Parathyroid adenoma (tissue), 2 donors: Measurements from ENCODE around the gene GRIK5.
"Not testable (repeated sequence)": the region's sequence is repeated elsewhere in the genome, so short reads cannot be mapped to it uniquely, and the experiment has no call there.

Experiments used
- H2AFZ ChIP-seq: fragments of 300-600 bp; sonication (generic); one replicate; pipeline ENCODE4 v1.7.0; 2017; ENCODE audit warnings: antibody characterized with exemption, mild to moderate bottlenecking
- H3K27ac ChIP-seq: fragments of 300-600 bp; sonication (generic); one replicate; pipeline ENCODE4 v1.7.0; 2017
- H3K27me3 ChIP-seq: fragments of 300-600 bp; sonication (generic); one replicate; pipeline ENCODE4 v1.7.0; 2017; ENCODE audit warnings: low read length; ENCODE audit not compliant: control insufficient read depth, insufficient read depth
- H3K36me3 ChIP-seq: fragments of 300-600 bp; sonication (generic); one replicate; pipeline ENCODE4 v1.7.0; 2017; ENCODE audit warnings: low read length; ENCODE audit not compliant: control insufficient read depth, insufficient read depth
- H3K4me1 ChIP-seq: fragments of 300-600 bp; sonication (generic); one replicate; pipeline ENCODE4 v1.7.0; 2017; ENCODE audit warnings: control low read depth
- H3K4me2 ChIP-seq: fragments of 300-600 bp; sonication (generic); one replicate; pipeline ENCODE4 v1.7.0; 2017; ENCODE audit warnings: low read length
- H3K4me3 ChIP-seq: fragments of 300-600 bp; sonication (generic); one replicate; pipeline ENCODE4 v1.7.0; 2017; ENCODE audit warnings: low read depth, low read length
- H3K79me2 ChIP-seq: fragments of 300-600 bp; sonication (generic); one replicate; pipeline ENCODE4 v1.7.0; 2017; ENCODE audit warnings: control low read depth
- H3K9ac ChIP-seq: fragments of 300-600 bp; sonication (generic); one replicate; pipeline ENCODE4 v1.7.0; 2017; ENCODE audit warnings: mild to moderate bottlenecking
- H3K9me3 ChIP-seq: fragments of 300-600 bp; sonication (generic); one replicate; pipeline ENCODE4 v1.7.0; 2017; ENCODE audit warnings: low read length; ENCODE audit not compliant: control insufficient read depth
- CTCF ChIP-seq: fragments of 300-600 bp; sonication (generic); IDR thresholded peaks from one replicate; pipeline ENCODE4 v1.7.0; 2017; ENCODE audit warnings: antibody characterized with exemption, mild to moderate bottlenecking
- donor health status: primary hyperparathyroidism.

The GRIK5 gene

GRCh38 chr19:42110658-42111057 lies 40.7 kb upstream of the GRIK5 start:
- H3K79me2 ChIP-seq, result no peaks in the 10 kb centered on the region
- H3K4me2 ChIP-seq, result no peak overlapping the region
- H3K4me3 ChIP-seq, result no peak overlapping the region
- no peak overlapping the region for H3K9ac ChIP-seq
- no peak for TF ChIP-seq CTCF
- no peaks in the 10 kb centered on the region for H3K27me3 ChIP-seq
- H2AFZ ChIP-seq, result no peak overlapping the region
- no peak overlapping the region for H3K27ac ChIP-seq
- peaks cover 26% of the 10 kb centered on the region for H3K4me1 ChIP-seq
- H3K9me3 ChIP-seq, result no peaks in the 10 kb centered on the region
- no peaks in the 10 kb centered on the region for H3K36me3 ChIP-seq

- Histone ChIP-seq H3K9ac (no peak overlapping the region), H3K36me3 (no peaks in the 10 kb centered on the region), H3K4me3 (no peak overlapping the region), H3K9me3 (no peaks in the 10 kb centered on the region), H3K4me1 (peaks cover 21% of the 10 kb centered on the region), H3K4me2 (no peak overlapping the region), H3K27me3 (no peaks in the 10 kb centered on the region), H3K79me2 (no peaks in the 10 kb centered on the region), H3K27ac (no peak overlapping the region), H2AFZ (no peak overlapping the region)
- TF ChIP-seq CTCF, result no peak
Observed at GRCh38 chr19:42109896-42110295, 39.9 kb upstream of the GRIK5 start.

GRCh38 chr19:42108527-42109389 lies 38.8 kb upstream of the GRIK5 start:
- Histone ChIP-seq H3K9me3 (no peaks in the 10 kb centered on the region), H3K27me3 (no peaks in the 10 kb centered on the region), H3K4me3 (no peak overlapping the region), H3K4me1 (peaks cover 9% of the 10 kb centered on the region), H3K4me2 (no peak overlapping the region), H3K36me3 (no peaks in the 10 kb centered on the region), H2AFZ (peak overlapping the region; percentile 17), H3K79me2 (no peaks in the 10 kb centered on the region), H3K27ac (no peak overlapping the region), H3K9ac (no peak overlapping the region)
- TF ChIP-seq CTCF, result peak; percentile 99

- no peak overlapping the region for H3K27ac ChIP-seq
- H3K4me1 ChIP-seq, result peaks cover 9% of the 10 kb centered on the region
- no peaks in the 10 kb centered on the region for H3K36me3 ChIP-seq
- H3K27me3 ChIP-seq, result no peaks in the 10 kb centered on the region
- no peak overlapping the region for H3K4me2 ChIP-seq
- H3K79me2 ChIP-seq, result no peaks in the 10 kb centered on the region
- no peak overlapping the region for H3K9ac ChIP-seq
- H3K9me3 ChIP-seq, result no peaks in the 10 kb centered on the region
- no peak overlapping the region for H3K4me3 ChIP-seq
- TF ChIP-seq CTCF, result no peak
- H2AFZ ChIP-seq, result no peak overlapping the region
Observed at GRCh38 chr19:42105368-42105767, 35.4 kb upstream of the GRIK5 start.

- no peaks in the 10 kb centered on the region for H3K4me1 ChIP-seq
- H3K79me2 ChIP-seq, result no peaks in the 10 kb centered on the region
- H2AFZ ChIP-seq, result no peak overlapping the region
- H3K4me3 ChIP-seq, result no peak overlapping the region
- no peak overlapping the region for H3K9ac ChIP-seq
- TF ChIP-seq CTCF, result no peak
- no peak overlapping the region for H3K4me2 ChIP-seq
- H3K27me3 ChIP-seq, result no peaks in the 10 kb centered on the region
- H3K9me3 ChIP-seq, result no peaks in the 10 kb centered on the region
- H3K36me3 ChIP-seq, result no peaks in the 10 kb centered on the region
- no peak overlapping the region for H3K27ac ChIP-seq
Observed at GRCh38 chr19:42102877-42103276, 32.9 kb upstream of the GRIK5 start.

GRCh38 chr19:42100241-42100640 lies 30.2 kb upstream of the GRIK5 start:
- not testable (repeated sequence) for H3K4me1 ChIP-seq, H2AFZ ChIP-seq, H3K79me2 ChIP-seq, H3K4me2 ChIP-seq, H3K27ac ChIP-seq, H3K36me3 ChIP-seq, H3K9ac ChIP-seq, H3K27me3 ChIP-seq, H3K9me3 ChIP-seq, H3K4me3 ChIP-seq
